Effector memory CD4-positive, alpha-beta T cell (primary cell): ENCODE data around the gene DZIP1.

Source experiments
- DNase-seq, 3 donors: peaks; one replicate each; pipeline ENCODE4 v3.0.0-alpha.2; 2020
- H3K27ac ChIP-seq: 2 replicates; pipeline ENCODE4 v1.7.0; 2013; ENCODE audit warnings: mild to moderate bottlenecking, low read length, moderate library complexity; ENCODE audit not compliant: insufficient read depth, poor library complexity, severe bottlenecking
- H3K27me3 ChIP-seq: replicated peaks from 2 replicates; pipeline ENCODE4 v1.7.0; 2013; ENCODE audit warnings: mild to moderate bottlenecking, low read length; ENCODE audit not compliant: insufficient read depth, control insufficient read depth, poor library complexity, severe bottlenecking
- H3K36me3 ChIP-seq: 2 replicates; pipeline ENCODE4 v1.7.0; 2013; ENCODE audit warnings: mild to moderate bottlenecking, low read length, moderate library complexity; ENCODE audit not compliant: control insufficient read depth, insufficient read depth
- H3K4me1 ChIP-seq: 2 replicates; pipeline ENCODE4 v1.7.0; 2013; ENCODE audit warnings: low read length, mild to moderate bottlenecking; ENCODE audit not compliant: control insufficient read depth, insufficient read depth, poor library complexity, severe bottlenecking
- H3K4me3 ChIP-seq: 2 replicates; pipeline ENCODE4 v1.7.0; 2013; ENCODE audit warnings: low read length, low read depth, mild to moderate bottlenecking; ENCODE audit not compliant: insufficient read depth, poor library complexity, severe bottlenecking
- H3K9me3 ChIP-seq: 2 replicates; pipeline ENCODE4 v1.7.0; 2013; ENCODE audit warnings: mild to moderate bottlenecking, low read length, moderate library complexity; ENCODE audit not compliant: control insufficient read depth

DZIP1 gene

GRCh38 chr13:95626768-95627167, 17.7 kb downstream of the DZIP1 start:
- no peaks in the 10 kb centered on the region for H3K4me1 ChIP-seq
- H3K27me3 ChIP-seq = no peaks in the 10 kb centered on the region
- DNase-seq = no peak
- no peak overlapping the region for H3K4me3 ChIP-seq
- H3K9me3 ChIP-seq = no peaks in the 10 kb centered on the region
- H3K27ac ChIP-seq = no peak overlapping the region
- H3K36me3 ChIP-seq = no peaks in the 10 kb centered on the region

- Histone ChIP-seq H3K4me3 (no peak overlapping the region), H3K9me3 (no peaks in the 10 kb centered on the region), H3K36me3 (no peaks in the 10 kb centered on the region), H3K27ac (no peak overlapping the region), H3K27me3 (no peaks in the 10 kb centered on the region), H3K4me1 (no peaks in the 10 kb centered on the region)
- peak in 1 of 3 donors; percentile 3 for DNase-seq
Observed at GRCh38 chr13:95624020-95624419, 20.5 kb downstream of the DZIP1 start.

- no peak overlapping the region for H3K27ac ChIP-seq
- H3K27me3 ChIP-seq = no peaks in the 10 kb centered on the region
- no peaks in the 10 kb centered on the region for H3K9me3 ChIP-seq
- H3K4me3 ChIP-seq = no peak overlapping the region
- no peaks in the 10 kb centered on the region for H3K4me1 ChIP-seq
- no peaks in the 10 kb centered on the region for H3K36me3 ChIP-seq
- no peak for DNase-seq
Observed at GRCh38 chr13:95623141-95623540, 21.4 kb downstream of the DZIP1 start.

- H3K4me3 ChIP-seq = no peak overlapping the region
- H3K27me3 ChIP-seq = no peaks in the 10 kb centered on the region
- no peaks in the 10 kb centered on the region for H3K9me3 ChIP-seq
- H3K4me1 ChIP-seq = no peaks in the 10 kb centered on the region
- no peak overlapping the region for H3K27ac ChIP-seq
- DNase-seq = no peak
- no peaks in the 10 kb centered on the region for H3K36me3 ChIP-seq
Observed at GRCh38 chr13:95620825-95621498, 23.5 kb downstream of the DZIP1 start.

GRCh38 chr13:95620030-95620824, 24.3 kb downstream of the DZIP1 start:
- Histone ChIP-seq H3K9me3 (no peaks in the 10 kb centered on the region), H3K4me3 (no peak overlapping the region), H3K27me3 (no peaks in the 10 kb centered on the region), H3K4me1 (no peaks in the 10 kb centered on the region), H3K27ac (no peak overlapping the region), H3K36me3 (no peaks in the 10 kb centered on the region)
- DNase-seq = no peak

GRCh38 chr13:95615539-95615938, 29.0 kb downstream of the DZIP1 start:
- H3K27ac ChIP-seq = no peak overlapping the region
- no peaks in the 10 kb centered on the region for H3K4me1 ChIP-seq
- H3K9me3 ChIP-seq = no peaks in the 10 kb centered on the region
- no peak for DNase-seq
- no peaks in the 10 kb centered on the region for H3K36me3 ChIP-seq
- H3K4me3 ChIP-seq = no peak overlapping the region
- no peaks in the 10 kb centered on the region for H3K27me3 ChIP-seq

GRCh38 chr13:95614641-95615245, 29.8 kb downstream of the DZIP1 start:
- H3K27me3 ChIP-seq = no peaks in the 10 kb centered on the region
- H3K4me1 ChIP-seq = no peaks in the 10 kb centered on the region
- H3K9me3 ChIP-seq = no peaks in the 10 kb centered on the region
- DNase-seq = no peak
- H3K36me3 ChIP-seq = no peaks in the 10 kb centered on the region
- no peak overlapping the region for H3K4me3 ChIP-seq
- H3K27ac ChIP-seq = no peak overlapping the region

GRCh38 chr13:95608640-95609323, 35.7 kb downstream of the DZIP1 start:
- no peak for DNase-seq
- Histone ChIP-seq H3K9me3 (no peaks in the 10 kb centered on the region), H3K36me3 (no peaks in the 10 kb centered on the region), H3K27me3 (no peaks in the 10 kb centered on the region), H3K4me1 (no peaks in the 10 kb centered on the region), H3K4me3 (no peak overlapping the region), H3K27ac (no peak overlapping the region)

- no peak for DNase-seq
- Histone ChIP-seq H3K27me3 (no peaks in the 10 kb centered on the region), H3K36me3 (no peaks in the 10 kb centered on the region)
Observed at GRCh38 chr13:95607366-95607765, 37.1 kb downstream of the DZIP1 start.

More at GRCh38 chr13:95607366-95607765, 37.1 kb downstream of the DZIP1 start:
- no peaks in the 10 kb centered on the region for H3K9me3 ChIP-seq
- no peak overlapping the region for H3K27ac ChIP-seq
- H3K4me1 ChIP-seq = no peaks in the 10 kb centered on the region
- H3K4me3 ChIP-seq = no peak overlapping the region
